ENCODE results near the gene NGDN. TPM values are rescaled to one million over a fixed set of nuclear protein-coding genes. Genes with fewer than 3 reads are reported as not detected.

The NGDN gene
- total RNA-seq, 6 experiments from 2014 or later: 12.0 to 16.5 (median 14.3) TPM

- intact Hi-C loops (cut with DNase I): no loop called here
- no peak for ATAC-seq
- no peaks in the 10 kb centered on the region for H3K9me3 ChIP-seq
- no peak overlapping the region for H3K4me3 ChIP-seq
- no peak for DNase-seq
- 71% methylated on average over 12 of the region's 14 CpGs for WGBS (ENCODE audit: insufficient coverage, low coverage, low lambda C conversion rate, missing lambda C conversion rate)
- TF ChIP-seq CTCF (IDR thresholded peaks at IDR 0.05) (no peak), POLR2A (IDR thresholded peaks at IDR 0.05) (no peak)
- H3K27me3 ChIP-seq: no peaks in the 10 kb centered on the region
- H3K36me3 ChIP-seq: no peaks in the 10 kb centered on the region
- H3K27ac ChIP-seq: no peak overlapping the region
- no peaks in the 10 kb centered on the region for H3K4me1 ChIP-seq
Observed at GRCh38 chr14:23520899-23521533, 51.5 kb downstream of the NGDN start.

GRCh38 chr14:23521785-23522640, 52.5 kb downstream of the NGDN start:
- no peak for ATAC-seq
- no peaks in the 10 kb centered on the region for H3K4me1 ChIP-seq
- intact Hi-C loops (cut with DNase I): no loop called here

GRCh38 chr14:23522643-23523198, 53.2 kb downstream of the NGDN start:
- Histone ChIP-seq H3K27me3 (no peaks in the 10 kb centered on the region), H3K9me3 (no peaks in the 10 kb centered on the region), H3K4me1 (no peaks in the 10 kb centered on the region), H3K36me3 (no peaks in the 10 kb centered on the region), H3K27ac (no peak overlapping the region), H3K4me3 (no peak overlapping the region)
- WGBS (ENCODE audit: insufficient coverage, low coverage, low lambda C conversion rate, missing lambda C conversion rate): 45% methylated on average over 2 of the region's 9 CpGs
- intact Hi-C loops (cut with DNase I): no loop called here
- ATAC-seq (no peak), DNase-seq (no peak)
- TF ChIP-seq CTCF (IDR thresholded peaks at IDR 0.05): no peak
- TF ChIP-seq POLR2A (IDR thresholded peaks at IDR 0.05): no peak

More at GRCh38 chr14:23521785-23522640, 52.5 kb downstream of the NGDN start:
- Histone ChIP-seq H3K27ac (no peak overlapping the region), H3K4me3 (no peak overlapping the region), H3K36me3 (no peaks in the 10 kb centered on the region), H3K27me3 (no peaks in the 10 kb centered on the region), H3K9me3 (no peaks in the 10 kb centered on the region)
- TF ChIP-seq POLR2A (IDR thresholded peaks at IDR 0.05): no peak
- no peak for TF ChIP-seq CTCF (IDR thresholded peaks at IDR 0.05)
- WGBS (ENCODE audit: insufficient coverage, low coverage, low lambda C conversion rate, missing lambda C conversion rate): 20% methylated on average over 2 of the region's 20 CpGs
- no peak for DNase-seq

GRCh38 chr14:23523229-23524016, 53.9 kb downstream of the NGDN start:
- intact Hi-C loops (cut with DNase I): no loop called here
- DNase-seq (no peak), ATAC-seq (no peak)
- no peak overlapping the region for H3K4me3 ChIP-seq
- no peaks in the 10 kb centered on the region for H3K27me3 ChIP-seq
- H3K4me1 ChIP-seq: no peaks in the 10 kb centered on the region
- WGBS (ENCODE audit: insufficient coverage, low coverage, low lambda C conversion rate, missing lambda C conversion rate): 83% methylated on average over 2 of the region's 16 CpGs
- no peaks in the 10 kb centered on the region for H3K9me3 ChIP-seq
- H3K36me3 ChIP-seq: no peaks in the 10 kb centered on the region
- H3K27ac ChIP-seq: no peak overlapping the region
- TF ChIP-seq CTCF (IDR thresholded peaks at IDR 0.05) (no peak), POLR2A (IDR thresholded peaks at IDR 0.05) (no peak)
